ENCODE measurements around the gene L1CAM.

L1CAM gene

DNA sequence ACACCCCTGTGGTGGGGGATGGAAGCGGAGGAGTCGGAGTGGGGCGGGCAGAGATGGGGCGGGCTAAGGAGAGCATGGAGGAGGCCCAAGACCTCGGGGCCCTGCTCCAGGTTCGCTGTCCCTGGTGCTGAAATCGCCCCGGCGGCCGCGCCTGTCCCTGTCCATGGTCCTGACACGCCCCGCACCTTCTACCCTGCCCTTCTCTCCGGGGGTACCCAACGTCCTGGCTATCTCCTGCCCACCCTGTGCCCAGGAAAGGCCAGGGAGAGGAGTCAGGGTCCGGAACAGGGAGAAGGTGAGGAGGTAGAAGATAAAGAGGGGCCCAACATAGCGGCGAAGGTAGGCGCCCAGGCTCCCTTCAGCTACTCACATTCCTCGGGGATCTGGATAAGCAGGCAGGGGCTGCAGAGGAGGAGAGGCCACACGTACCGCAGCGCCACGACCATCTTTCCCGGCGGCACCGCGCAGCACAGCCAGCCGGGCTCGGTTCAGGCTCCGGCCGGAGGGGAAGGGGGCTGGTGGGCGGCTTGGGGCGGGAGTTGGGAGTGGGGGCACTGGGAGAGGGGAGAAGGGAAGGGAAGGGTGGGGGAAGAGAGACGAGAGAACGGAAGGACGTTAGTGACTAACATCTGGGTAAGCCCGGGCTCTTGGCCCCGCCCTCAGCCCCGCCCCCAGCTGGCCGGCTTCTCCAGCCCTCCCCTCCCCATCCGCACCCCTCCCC is 10.4 kb downstream of the L1CAM start:
- DNase-seq, result no peak

DNA sequence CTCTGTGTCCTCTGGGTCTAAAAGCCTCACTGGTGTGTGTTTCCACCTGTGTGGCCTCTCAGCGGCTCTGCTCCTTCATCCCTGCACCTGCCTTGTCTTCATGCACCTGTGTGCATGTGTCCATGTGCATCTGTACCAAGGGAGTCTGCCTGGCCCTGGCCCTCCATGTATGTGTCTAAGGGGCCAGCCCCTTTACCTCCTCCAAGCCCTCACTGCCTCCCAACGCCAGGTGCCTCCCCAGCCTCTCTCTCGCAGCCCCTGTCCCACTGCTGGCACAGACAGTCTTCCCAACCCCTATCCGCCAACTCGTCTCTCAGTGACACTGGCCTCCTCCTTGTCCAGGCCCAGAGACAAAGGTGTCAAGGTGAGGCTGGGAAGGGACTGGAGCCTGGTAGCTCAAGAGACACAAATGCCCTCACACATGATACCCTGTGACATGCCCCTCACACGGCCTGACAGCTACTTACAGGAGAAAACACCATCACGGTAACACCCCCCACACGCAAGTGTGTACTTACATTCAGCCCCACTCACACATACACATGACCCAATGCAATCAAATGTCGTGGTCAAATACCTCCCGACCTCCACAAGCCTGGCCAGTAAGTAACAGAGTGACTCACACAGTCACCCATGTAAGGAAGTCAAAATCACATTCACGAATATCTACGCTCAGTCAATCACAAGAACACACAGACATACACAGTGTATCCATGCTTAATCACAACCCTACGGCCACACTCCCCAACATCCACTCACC is 11.4 kb downstream of the L1CAM start:
- DNase-seq, result no peak

GRCh38 chrX:153874085-153874365 is 11.9 kb downstream of the L1CAM start:
- DNase-seq, result no peak

DNA sequence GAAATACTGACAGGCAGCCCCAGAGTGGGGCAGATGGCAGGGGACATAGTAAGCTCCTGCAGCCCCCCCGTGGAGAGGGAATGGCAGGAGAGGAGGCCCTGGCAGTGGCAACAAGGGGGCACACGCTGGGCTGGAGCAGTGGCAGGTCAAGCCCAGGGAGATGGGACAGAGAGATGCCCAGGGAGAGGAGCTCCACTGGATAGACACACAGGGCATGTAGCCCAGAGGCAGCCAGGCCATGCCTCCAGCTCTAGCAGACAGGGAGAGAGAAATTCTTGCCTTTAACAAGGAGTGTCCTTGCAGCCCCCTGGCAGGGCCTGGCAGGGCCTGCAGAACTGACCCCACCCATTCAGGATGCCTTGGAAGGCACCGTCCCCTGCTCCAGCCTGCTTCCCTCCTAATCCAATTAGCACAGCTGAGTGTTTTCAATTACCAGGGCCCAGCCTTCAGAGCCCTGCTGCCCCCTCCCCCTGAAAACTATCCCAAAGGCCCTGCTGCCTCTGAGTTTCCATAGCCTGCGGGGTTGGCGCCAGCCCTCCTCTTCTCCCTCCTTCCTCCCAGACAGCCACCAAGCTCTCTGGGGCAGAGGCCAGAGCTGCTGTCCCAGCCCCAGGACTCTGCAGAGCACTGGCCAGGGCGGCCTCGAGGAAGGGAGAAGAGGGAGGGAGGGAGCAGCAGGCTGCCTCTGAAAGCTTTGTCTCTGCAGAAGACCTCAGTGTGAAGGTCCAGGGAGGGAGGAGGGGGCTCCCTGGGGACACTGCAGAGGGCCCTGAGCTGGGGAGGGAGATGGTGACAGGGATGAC is 12.5 kb downstream of the L1CAM start:
- DNase-seq, result no peak

- DNase-seq, result no peak
These were observed 13.8 kb downstream of the L1CAM start for GRCh38 chrX:153871946-153872878.

- DNase-seq, result no peak
These were observed 14.5 kb downstream of the L1CAM start for GRCh38 chrX:153871451-153871850.

DNA sequence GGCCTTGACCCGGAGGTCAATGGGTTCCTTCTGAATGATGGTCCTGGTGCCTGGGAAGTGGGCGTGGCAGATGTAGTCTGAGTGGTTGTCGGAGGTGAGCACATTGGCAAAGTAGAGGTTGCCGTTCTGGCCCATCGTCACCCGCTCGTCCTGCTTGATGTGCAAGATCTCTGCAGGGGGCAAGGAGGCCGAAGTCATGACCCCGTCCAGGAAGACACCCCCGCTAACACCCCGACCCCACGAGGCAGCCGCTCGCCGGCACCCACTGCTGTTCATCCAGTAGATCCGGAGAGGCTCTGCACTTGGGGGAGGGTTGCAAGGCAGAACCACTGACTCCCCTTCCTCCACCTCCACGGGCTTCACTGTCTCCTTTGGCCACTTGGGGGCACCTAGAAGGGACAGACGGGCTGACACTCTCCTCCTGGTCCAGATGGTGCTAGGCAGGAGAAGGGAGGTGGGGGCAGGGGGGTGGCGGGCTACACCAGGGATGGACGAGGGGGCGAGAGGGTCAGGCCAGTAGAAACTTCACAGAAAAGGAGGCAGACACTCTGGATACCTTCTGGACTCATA is 15.1 kb downstream of the L1CAM start:
- DNase-seq, result no peak

DNA sequence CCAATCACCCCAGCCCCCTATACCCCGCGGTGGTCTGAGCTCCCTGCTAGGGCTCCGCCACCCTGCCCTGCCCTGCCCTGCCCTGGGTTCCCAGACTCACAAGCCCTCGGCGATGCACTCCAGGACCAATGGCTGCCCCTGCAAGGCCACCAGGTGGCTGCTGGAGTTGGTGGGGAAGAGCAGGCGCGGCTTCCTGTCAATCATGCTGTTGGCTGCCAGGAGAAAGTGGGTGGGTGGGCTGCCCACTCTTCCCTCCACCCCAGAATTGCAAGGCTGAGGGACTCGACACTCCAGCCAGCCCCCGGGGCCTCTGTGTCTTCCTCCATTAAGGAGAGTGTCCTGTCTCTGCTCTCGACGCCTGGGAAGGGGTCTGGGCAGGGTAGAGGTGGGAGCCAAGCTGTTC is 15.7 kb downstream of the L1CAM start:
- DNase-seq, result no peak

- DNase-seq, result no peak
These were observed 16.3 kb downstream of the L1CAM start for GRCh38 chrX:153869473-153870287.

- DNase-seq, result no peak
These were observed 17.1 kb downstream of the L1CAM start for GRCh38 chrX:153868576-153869472.

GRCh38 chrX:153867671-153868070 is 18.3 kb downstream of the L1CAM start:
- no peak for DNase-seq

- no peak for DNase-seq
These were observed 18.8 kb downstream of the L1CAM start for GRCh38 chrX:153867139-153867538.

DNA sequence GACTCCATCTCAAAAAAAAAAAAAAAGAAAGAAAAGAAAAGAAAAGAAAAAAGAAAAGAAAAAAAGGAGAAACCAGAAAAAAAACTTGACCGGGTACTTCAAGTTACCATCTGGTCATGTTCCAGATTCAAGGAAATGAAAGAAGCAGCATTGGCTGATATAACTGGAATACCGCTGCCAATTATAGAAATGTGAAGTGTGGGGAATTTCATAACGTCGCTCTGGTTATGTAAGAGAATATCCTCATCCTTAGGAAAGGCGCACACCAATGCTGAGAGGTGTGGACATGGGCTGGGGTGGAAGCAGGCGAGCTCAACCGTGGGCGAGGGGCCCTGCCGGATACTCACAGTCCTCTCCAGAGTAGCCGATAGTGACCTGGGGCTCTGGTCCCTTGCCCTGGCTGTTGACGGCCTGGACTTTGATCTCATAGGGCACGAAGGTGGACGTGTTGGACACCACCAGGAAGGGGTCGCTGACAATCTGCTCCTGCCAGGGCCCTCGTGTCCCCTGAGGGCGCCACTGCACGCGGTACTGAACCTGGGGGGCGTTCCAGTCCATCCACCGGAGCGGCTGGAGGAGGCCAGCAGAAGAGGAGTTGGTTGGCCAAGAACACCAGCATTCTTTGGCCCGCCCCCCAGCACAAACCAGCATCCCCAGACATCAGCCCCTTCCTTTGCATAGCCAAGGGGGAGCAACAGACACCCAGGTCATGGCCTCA is 19.5 kb downstream of the L1CAM start:
- no peak for DNase-seq

DNA sequence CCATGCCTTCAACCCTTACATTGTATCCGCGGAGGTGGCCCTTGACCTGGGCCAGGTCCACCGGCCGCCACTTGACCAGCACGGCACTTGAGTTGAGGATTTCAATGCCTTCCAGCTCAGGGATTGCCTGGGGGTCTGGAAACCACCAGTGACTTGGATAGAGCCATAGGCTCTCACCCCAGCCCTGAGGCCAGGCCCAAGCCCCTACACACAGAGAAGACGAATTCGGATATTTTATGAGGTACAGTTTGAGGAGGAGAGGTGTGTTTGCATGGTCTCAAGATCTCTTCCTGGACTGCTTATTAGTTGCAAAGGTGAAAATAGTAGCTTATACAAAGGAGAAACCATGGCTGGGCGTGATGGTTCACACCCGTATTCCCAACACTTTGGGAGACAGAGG is 20.3 kb downstream of the L1CAM start:
- no peak for DNase-seq

DNA sequence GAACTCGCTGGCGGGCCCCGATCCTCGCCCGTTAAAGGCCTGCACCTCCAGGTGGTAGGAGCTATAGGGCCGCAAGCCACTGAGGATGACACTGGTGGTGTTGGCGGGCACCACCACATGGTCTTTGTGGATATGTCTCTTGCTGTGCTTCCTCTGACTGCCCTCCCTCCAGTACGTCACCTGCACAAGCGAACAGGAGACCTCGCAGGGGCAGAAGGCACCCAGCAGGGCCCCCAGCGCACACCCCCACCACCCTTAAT is 20.7 kb downstream of the L1CAM start:
- DNase-seq, result no peak

- no peak for DNase-seq
These were observed 21.2 kb downstream of the L1CAM start for GRCh38 chrX:153864561-153865320.

- no peak for DNase-seq
These were observed 21.9 kb downstream of the L1CAM start for GRCh38 chrX:153864101-153864500.

- DNase-seq, result no peak
These were observed 22.6 kb downstream of the L1CAM start for GRCh38 chrX:153863251-153863991.

All from amniotic stem cell (primary cell).